GM18870 (cell line): ENCODE measurements around the gene ETV5.
"Not testable (repeated sequence)": the region's sequence is repeated elsewhere in the genome, so short reads cannot be mapped to it uniquely, and the experiment has no call there.

Source experiments
- ATAC-seq: cut with Tn5 transposase; IDR thresholded peaks from one replicate; pipeline ENCODE4 v1.9.1; 2021; ENCODE audit warnings: moderate library complexity; ENCODE audit not compliant: unreplicated experiment

ETV5 gene

DNA sequence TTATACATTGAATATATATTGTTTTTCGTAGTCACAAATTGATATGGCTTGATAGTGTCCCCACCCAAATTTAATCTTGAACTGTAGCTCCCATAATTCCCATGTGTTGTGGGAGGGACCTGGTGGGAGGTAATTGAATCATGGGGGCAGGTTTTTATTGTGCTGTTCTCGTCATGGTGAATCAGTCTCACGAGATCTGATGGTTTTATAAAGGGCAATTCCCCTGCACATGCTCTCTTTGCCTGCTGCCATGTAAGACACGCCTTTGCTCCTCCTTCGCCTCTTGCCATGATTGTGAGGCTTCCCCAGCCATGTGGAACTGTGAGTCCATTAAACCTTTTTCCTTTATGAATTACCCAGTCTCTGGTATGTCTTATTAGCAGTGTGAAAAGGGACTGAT is 82.9 kb downstream of the ETV5 start:
- not testable (repeated sequence) for ATAC-seq

DNA sequence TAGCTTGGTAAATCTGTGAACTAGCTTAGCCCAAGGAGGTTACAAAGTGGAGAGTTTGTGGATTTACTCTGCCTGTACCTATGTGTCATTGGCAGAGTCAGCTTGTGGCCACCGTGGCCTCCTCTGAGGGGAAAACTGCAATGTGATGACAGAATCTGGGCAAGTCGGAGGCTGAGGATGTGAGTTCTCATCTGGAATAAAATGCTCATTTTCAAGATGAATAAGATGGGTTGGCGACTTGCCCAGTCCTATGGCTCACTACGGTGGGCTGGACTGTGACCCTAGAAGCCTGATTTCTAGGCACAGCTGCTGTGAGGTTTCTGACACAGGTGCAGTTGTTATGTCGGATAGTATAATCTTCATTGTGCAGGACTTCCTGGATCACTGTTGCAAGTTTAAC is 83.7 kb downstream of the ETV5 start:
- no peak for ATAC-seq

DNA sequence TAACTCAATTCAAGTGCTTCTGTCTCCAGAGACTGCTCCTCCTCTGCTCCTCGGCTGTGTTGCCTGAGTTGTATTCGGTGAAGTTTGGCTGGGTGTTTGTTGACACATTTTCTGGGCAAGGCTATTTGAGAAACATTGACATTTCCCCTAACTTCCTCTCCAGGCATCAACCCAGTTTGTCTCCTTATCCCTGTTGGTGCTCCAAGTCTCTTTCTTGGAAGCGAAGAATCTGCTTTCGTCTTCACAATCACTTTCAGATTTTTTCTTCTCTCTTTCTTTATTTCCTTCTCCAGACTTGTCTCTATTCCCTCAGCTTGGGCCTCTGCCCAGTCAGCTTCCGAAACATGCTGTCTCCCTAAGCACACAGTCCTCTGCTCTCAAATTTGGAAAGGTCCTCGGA is 84.7 kb downstream of the ETV5 start:
- ATAC-seq, result no peak

DNA sequence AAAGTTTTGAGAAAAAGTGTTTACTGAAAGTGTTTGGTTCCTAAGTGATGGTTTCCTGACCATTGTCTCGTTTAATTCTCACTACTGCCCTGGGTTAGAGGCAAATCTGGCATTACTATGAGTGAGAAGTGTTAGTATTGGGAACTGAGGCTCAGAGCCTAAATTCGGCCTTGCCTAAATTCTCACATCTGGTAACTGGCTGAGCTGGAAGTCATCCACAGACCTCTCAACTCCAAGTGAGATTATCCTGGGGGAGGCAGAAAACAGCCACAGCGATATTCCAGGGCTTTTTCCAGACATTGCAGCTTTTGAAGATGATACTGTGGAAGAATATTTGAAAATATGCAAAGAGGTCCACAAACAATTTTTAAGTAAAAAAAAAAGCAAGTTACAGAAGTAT is 86.0 kb downstream of the ETV5 start:
- ATAC-seq, result no peak

DNA sequence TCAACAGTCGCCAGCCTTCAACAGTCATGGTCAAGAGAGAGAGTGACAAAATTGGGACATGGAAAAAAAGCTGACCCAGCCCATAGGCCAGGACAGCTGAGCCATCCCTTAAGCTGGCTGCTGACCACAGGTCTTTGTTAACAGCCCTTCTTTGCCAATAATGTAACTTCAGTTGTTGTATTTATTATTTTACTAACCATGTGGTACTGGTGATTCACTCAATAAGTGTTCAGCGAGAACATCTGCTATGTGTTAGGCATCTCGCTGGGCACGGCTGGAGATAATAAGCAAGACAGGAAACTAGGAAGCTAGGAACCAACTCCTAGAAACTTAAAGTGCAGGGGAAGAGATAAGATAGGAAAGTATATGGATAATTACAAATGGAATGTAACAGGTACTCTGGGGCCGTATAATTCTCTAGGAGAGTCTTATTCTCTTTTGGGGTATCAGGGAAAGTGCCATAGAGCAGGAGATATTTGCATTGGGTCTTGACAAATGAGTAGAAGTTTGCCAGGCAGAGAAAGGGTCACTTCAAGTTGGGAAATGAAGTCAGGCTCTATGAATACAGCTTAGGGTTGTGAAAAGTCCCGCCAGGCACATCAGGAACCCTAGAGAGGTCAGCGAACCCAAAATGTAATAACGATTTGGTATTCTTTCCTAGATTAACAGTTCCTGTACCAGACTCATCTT is 87.1 kb downstream of the ETV5 start:
- no peak for ATAC-seq

DNA sequence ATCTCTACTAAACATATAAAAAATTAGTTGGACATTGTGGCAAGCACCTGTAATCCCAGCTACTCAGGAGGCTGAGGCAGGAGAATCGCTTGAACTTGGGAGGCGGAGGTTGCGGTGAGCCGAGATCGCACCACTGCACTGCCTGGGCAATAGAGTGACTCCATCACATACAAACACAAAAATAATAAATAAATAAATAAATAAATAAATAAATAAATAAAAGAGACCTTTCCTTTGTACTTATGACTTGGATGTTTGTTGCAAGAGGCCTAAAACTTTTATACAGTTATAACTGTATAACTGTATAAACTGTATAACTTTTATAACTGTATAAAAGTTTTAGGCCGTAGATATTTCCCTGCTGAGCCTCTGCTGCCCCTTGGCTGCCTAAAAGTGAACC is 87.6 kb downstream of the ETV5 start:
- not testable (repeated sequence) for ATAC-seq

DNA sequence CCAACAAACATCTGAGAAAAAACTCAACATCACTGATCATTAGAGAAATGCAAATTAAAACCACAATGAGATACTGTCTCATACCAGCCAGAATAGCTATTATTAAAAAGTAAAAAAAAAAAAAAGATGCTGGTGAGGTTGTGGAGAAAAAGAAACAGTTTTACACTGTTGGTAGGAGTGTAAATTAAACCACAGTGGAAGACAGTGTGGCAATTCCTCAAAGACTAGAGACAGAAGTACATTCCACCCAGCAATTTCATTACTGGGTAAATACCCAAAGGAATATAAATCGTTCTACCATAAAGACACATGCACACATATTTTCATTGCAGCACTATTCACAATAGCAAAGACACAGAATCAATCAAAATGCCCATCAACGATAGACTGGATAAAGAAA is 89.6 kb downstream of the ETV5 start:
- not testable (repeated sequence) for ATAC-seq

DNA sequence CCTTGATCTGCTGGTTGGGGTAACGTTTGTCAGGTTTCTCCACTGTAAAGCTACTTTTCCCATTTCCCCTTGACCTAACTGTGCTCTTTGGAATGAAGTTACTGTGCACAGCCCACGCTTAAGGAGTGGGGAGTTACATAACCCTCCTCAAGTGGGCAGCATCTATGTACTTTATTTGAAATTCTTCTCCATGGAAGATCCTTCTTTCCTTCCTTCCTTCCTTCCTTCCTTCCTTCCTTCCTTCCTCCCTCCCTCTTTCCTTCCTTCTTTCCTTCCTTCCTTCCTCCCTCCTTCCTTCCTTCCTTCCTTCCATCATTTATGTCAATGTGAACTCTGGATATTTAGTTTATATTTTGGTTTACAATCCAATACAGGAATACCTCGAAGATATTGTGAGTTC is 94.0 kb downstream of the ETV5 start:
- no peak for ATAC-seq

DNA sequence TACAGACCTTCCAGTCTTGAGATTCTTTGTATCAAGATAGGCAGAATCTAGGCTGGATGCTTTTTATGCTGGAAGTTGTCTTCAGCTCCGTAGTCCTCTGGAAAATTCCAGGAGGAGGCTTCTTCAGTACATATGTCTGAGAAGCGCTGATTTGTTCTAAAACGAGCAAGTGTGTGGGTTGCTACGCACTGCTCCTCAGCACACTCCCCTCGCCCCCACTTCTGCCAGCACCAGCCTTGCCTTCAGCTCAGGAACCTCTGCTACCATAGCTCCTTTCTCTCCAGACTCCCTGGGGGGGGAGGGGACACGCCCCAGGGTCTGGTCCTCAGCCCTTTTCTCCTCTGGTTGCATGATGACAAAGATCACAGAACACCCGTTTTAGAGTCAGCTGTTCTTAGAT is 95.6 kb downstream of the ETV5 start:
- ATAC-seq, result no peak

DNA sequence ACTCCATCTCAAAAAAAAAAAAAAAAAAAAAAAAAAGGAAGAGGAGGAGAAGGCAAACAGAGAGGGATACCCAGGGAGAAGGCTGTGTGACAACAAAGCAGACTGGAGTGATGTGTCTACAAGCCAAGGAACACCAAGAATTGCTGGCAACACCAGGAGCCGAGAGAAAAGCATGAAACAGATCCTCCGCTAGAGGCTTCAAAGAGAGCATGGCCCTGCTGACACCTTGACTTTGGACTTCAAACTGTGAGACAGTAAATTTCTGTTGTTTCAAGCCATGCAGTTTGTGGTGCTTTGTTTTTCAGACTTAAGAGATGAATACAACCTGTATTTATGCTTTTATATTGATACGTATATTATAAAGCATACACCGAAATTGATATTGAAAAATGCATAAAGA is 96.8 kb downstream of the ETV5 start:
- no peak for ATAC-seq

DNA sequence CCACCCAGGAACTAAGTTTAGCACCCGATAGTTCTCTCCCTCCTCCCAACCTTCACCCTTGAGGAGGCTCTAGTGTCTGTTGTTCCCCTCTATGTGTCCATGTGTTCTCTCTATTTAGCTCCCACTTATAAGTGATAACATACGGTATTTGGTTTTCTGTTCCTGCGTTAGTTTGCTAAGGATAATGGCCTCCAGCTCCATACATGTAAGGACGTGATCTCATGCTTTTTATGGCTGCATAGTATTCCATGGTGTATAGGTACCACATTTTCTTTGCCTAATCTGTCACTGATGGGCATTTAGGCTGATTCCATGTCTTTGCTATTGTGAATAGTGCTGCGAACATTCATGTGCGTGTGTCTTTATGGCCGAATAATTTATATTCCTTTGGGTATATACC is 104.2 kb downstream of the ETV5 start:
- ATAC-seq, result no peak

DNA sequence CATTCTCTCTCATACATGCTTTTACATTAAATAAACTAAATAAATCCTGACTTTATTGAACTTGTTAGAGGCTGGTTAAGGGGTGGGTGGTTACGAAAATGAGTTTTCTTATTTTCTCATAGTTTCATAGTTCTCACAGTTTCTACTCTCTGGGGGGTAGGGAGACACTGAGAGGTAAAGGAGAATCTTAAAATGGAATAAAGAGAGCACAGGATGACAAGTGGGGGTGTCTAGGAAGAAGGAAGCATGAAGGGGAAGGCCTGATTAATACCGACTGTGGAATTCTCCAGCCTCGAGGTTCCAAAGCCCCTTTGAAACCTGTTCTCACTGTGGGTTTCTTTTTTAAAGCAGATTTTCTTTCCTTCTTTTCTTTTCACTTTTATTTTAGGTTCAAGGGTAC is 104.7 kb downstream of the ETV5 start:
- ATAC-seq, result no peak

DNA sequence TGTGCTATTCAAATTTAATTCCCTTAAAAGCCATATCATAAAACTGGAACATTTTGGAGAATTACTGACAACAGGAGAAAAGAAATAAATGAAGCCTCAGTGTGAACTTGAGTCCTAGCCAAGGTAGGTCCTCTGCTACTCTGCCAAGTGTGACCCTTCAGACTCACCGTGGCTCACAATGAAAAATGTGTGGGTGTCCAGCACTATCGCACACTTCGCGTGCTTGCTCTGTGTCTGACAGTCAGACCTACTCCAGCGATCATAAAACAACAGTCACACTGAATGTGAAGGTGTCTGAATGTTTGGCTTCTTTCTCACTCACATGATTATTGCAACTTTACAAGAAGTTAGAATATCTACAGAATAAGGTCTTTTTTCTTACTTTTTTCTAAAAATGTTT is 105.3 kb downstream of the ETV5 start:
- no peak for ATAC-seq

DNA sequence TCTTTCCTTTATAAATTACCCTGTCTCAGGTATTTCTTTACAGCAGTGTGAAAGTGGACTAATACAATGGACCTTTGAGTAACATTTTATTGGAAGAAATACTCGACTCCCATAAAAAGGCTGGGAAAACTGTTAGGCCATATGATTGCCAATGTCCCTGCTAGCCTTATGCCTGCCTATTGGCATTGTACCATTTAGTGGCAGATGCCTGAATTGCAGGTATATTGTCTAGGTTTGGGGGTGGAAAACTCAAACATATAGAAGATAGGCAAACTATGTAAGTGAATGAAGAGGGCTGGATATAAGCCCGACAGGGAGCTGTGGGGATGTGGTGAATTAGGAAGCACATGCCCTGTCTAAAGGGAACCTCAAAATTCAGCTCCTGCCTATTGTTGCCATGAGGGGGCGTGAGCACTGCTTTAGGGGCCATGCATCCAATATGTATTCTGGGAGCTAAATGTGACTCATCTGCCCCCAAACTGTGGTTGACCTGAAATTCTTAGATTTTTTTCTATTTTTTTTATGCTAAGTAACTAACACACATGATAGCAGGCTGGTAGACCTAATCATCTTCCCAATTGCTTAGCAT is 105.9 kb downstream of the ETV5 start:
- ATAC-seq, result no peak

DNA sequence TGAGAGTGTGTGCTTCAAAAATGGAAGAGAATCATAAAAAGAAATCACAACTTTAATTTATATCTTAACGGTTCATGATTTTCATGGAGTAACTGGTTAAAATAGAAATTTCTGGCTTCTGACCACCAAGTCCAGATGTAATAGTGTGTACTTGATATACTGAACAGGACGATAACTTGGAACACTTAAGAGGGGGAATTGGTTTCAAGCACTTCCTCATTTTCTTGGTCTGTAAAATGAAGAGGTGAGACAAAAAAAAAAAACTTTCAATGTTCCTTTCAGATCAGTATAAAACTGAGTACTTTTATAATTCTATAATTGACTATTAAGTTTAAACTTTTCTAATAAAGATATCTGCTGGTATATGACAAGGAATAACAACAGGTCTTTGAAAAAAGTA is 107.0 kb downstream of the ETV5 start:
- ATAC-seq, result no peak

DNA sequence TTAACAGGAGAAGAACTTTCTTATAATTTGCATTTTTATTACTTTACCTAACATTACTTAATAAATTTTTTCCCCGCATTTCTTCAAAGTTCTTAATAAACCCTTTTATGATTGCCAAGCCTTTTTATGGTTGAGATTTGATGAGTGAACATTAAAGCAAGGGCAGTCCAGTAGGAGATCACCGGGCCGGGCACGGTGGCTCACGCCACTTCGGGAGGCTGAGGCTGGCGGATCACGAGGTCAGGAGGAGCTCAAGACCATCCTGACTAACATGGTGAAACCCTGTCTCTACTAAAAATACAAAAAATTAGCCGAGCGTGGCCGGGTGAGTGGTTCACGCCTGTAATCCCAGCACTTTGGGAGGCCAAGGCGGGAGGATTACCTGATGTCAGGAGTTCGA is 109.7 kb downstream of the ETV5 start:
- no peak for ATAC-seq

DNA sequence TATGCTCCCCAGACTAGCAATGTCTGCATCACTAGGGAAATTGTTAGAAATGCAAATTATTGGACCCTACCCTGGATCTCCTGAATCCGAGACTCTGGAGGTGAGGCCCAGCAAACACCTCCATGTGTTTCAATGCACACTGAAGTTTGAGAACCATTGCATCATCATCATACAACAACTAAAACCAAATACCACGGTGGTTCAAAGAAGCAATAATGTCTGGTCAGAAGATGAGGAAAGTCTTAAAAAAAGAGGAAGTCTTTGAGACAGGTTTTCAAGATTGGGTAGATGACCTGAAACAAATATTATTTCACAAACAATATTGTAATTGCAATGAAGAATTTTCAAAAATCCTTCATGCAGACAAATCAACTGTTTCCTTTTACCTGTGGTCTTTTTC is 110.8 kb downstream of the ETV5 start:
- ATAC-seq, result no peak

DNA sequence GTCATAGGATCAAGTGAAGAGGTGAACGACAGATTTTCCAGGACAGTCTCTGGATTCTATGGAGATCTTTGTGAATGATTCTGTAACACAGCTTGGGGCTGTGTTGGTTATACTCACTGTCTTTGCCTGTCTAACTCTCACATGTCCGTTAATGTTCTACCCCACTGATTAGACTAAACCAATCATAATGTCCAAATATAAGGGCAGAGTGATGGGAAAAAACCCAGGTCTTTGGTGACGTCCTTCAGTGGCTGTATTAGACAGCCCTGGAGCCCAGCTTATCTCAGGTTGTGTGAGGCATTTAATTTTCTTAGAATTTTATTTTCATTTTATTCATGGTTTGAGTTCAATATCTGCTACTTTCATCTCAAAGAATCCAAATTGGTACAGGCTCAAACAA is 111.8 kb downstream of the ETV5 start:
- ATAC-seq, result no peak
